Panc1 (cell line): ENCODE data around the gene PIGZ. TPM values are rescaled to one million over a fixed set of nuclear protein-coding genes. Genes with fewer than 3 reads are reported as not detected.

Experiments
- ATAC-seq: fragments of 200-7000 bp; cut with Tn5 transposase; 2 replicates; pipeline ENCODE4 v1.9.1; 2020; ENCODE audit warnings: mild to moderate bottlenecking, moderate library complexity
- BruUV-seq: library from RNA; stranded (reverse); fragments of 400-500 nt; replicated peaks from 2 replicates; lab custom pipeline; 2021; lab: Mats Ljungman, UMichigan
- CTCF ChIA-PET: fragments of 300-600 bp; sonication (Branson Sonifier 250); formaldehyde crosslinking; loops from one replicate; lab custom pipeline; 2022; ENCODE audit warnings: antibody characterized with exemption; lab: Charles Lee
- POLR2A ChIA-PET: fragments of 300-600 bp; sonication (Branson Sonifier 250); formaldehyde crosslinking; loops from one replicate; lab custom pipeline; 2022; ENCODE audit warnings: antibody characterized with exemption; lab: Charles Lee
- DNase-seq: peaks from one replicate; pipeline ENCODE4 v3.0.0-alpha.2; 2010; ENCODE audit warnings: low read depth, low spot score
- H3K27ac ChIP-seq: 2 replicates; pipeline ENCODE4 v1.5.1; 2011; ENCODE audit warnings: mild to moderate bottlenecking, low read length, inconsistent platforms
- H3K27me3 ChIP-seq: fragments of 200-500 bp; sonication (Bioruptor generic); 2 replicates; pipeline ENCODE4 v1.6.0; 2014; ENCODE audit warnings: low read length, inconsistent platforms; ENCODE audit not compliant: control insufficient read depth, insufficient read depth
- H3K36me3 ChIP-seq: fragments of 200-500 bp; sonication (Bioruptor generic); 2 replicates; pipeline ENCODE4 v1.5.1; 2014; ENCODE audit warnings: inconsistent platforms, mild to moderate bottlenecking, low read length, moderate library complexity; ENCODE audit not compliant: control insufficient read depth, insufficient read depth
- H3K4me1 ChIP-seq: 2 replicates; pipeline ENCODE4 v1.5.1; 2011; ENCODE audit warnings: inconsistent platforms, mild to moderate bottlenecking, low read length, moderate library complexity; ENCODE audit not compliant: control insufficient read depth, insufficient read depth
- H3K4me3 ChIP-seq, 2 experiments: 2 replicates each; pipeline ENCODE4 v1.5.1; 2011 to 2012; ENCODE audit warnings: low read depth in 2 of 2, low read length in 2 of 2, mild to moderate bottlenecking in 2 of 2, inconsistent platforms in 1 of 2, moderate library complexity in 1 of 2
- H3K9me3 ChIP-seq: fragments of 200-500 bp; sonication (Bioruptor generic); 2 replicates; pipeline ENCODE4 v1.5.1; 2014; ENCODE audit warnings: low read depth, mild to moderate bottlenecking, inconsistent platforms, low read length, moderate library complexity; ENCODE audit not compliant: control insufficient read depth, insufficient read depth
- CTCF ChIP-seq: fragments of 450-650 bp; IDR thresholded peaks from 2 replicates; pipeline ENCODE4 v1.5.1; 2017; ENCODE audit warnings: mild to moderate bottlenecking
- POLR2AphosphoS5 ChIP-seq: IDR thresholded peaks from 2 replicates; pipeline ENCODE4 v1.6.1; 2012; ENCODE audit warnings: mild to moderate bottlenecking, low read depth, low read length, moderate library complexity
- REST ChIP-seq, 2 experiments: IDR thresholded peaks; 2 replicates each; pipeline ENCODE4 v1.6.1; 2011 to 2012; ENCODE audit warnings: low read depth in 2 of 2, control low read depth in 1 of 2, low read length in 1 of 2, mild to moderate bottlenecking in 1 of 2, moderate library complexity in 1 of 2; ENCODE audit not compliant: insufficient read depth in 1 of 2
- SIN3A ChIP-seq: IDR thresholded peaks from 2 replicates; pipeline ENCODE4 v1.6.1; 2012; ENCODE audit warnings: low read depth, mild to moderate bottlenecking, low read length, moderate library complexity, borderline replicate concordance; ENCODE audit not compliant: insufficient read depth
- TCF7L2 ChIP-seq: IDR thresholded peaks from 2 replicates; pipeline ENCODE4 v1.6.1; 2011; ENCODE audit warnings: mild to moderate bottlenecking, low read depth, low read length, inconsistent platforms
- in situ Hi-C: cut with HindIII; loops from 2 replicates; pipeline ENCODE4 v1.10.0; 2016; ENCODE audit warnings: low sequenced_read_pairs, low pct_unique_long_range_greater_than_20kb
- intact Hi-C: fragments of 100-400 bp; cut with micrococcal nuclease; formaldehyde crosslinking; loops from one replicate; pipeline ENCODE4 v1.10.0; 2022; ENCODE audit not compliant: unreplicated experiment
- total RNA-seq: library from RNA; stranded (reverse); gene quantifications from one replicate; pipeline ENCODE4 v1.2.1, GENCODE V29; 2021; ENCODE audit not compliant: unreplicated experiment

Gene PIGZ
- total RNA-seq, 1 experiment from 2014 or later, result 6.3 TPM

- Histone ChIP-seq H3K9me3 (no peaks in the 10 kb centered on the region), H3K36me3 (no peaks in the 10 kb centered on the region), H3K27me3 (no peaks in the 10 kb centered on the region), H3K4me1 (peaks cover 12% of the 10 kb centered on the region), H3K27ac (peak overlapping the region; percentile 71), H3K4me3 (peak overlapping the region; percentile 43 to 51)
- ATAC-seq (peak; percentile 8), DNase-seq (no peak)
- TF ChIP-seq CTCF (no peak), POLR2AphosphoS5 (no peak), SIN3A (no peak), REST (IDR thresholded peaks at IDR 0.05; ENCODE audit: insufficient read depth in 1 of 2, low read depth in 2 of 2, low read length in 1 of 2) (no peak), TCF7L2 (no peak)
- ChIA-PET CTCF (interaction anchor here (1.0 to 1.3 kb wide), 2 partner anchors 12 to 26 kb away, joined by 3 to 6 read pairs; partner anchors contain the start of gene MELTF), POLR2A (interaction anchor here (0.6 to 1.0 kb wide), 3 partner anchors 17 to 581 kb away, joined by 3 to 6 read pairs (median 4); no protein-coding TSS in a partner anchor)
- in situ Hi-C loops (no loop called here), intact Hi-C loops (no loop called here)
- BruUV-seq, result no TSS peak
Observed at GRCh38 chr3:197003461-197004385, 35.1 kb upstream of the PIGZ start.

DNA sequence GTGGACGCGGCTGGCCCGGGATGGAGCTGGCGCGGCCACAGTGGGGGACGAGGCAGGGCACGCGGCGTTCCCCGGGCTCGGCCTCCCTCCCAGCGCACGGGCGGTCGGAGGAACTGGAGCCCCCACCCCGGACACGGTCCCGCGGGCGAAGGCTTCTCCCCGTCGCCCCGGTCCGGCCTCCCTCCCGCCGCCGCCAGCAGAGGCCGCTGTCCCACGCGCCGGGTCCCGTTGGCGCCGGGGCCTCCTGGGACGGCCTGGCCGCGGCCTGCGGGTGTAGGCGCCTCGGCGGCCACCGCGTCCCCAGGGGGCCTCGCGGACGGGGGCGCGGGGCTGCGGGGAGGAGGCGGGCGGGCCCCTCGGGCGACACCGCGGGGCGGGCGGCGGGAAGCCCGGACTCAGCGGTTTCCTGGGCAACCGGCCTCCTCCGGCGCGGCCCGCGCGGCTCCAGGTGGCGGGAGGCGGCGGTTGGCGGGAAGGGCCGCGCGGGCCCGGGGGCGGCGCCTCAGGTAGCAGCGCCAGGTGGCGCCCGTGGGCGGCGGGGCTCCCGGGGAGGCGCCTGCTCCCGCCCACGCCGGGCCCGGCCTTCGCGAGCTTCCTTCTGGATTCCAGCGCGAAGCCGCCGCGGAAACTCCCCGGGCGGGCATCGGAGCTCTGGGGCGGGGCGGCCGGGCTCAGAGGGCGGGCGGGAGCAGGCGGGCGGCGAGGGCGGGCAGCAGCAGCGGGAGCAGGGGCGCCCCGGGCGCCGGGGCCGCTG lies 34.2 kb upstream of the PIGZ start:
- no peaks in the 10 kb centered on the region for H3K36me3 ChIP-seq
- DNase-seq, result no peak
- H3K4me1 ChIP-seq, result peaks cover 12% of the 10 kb centered on the region
- H3K4me3 ChIP-seq, result peak overlapping the region; percentile 43 to 53
- ATAC-seq, result peak; percentile 92
- 0 out of 2 replicates have a peak, but pooled peaks have one; percentile 22 for TF ChIP-seq SIN3A
- TF ChIP-seq TCF7L2, result no peak
- TF ChIP-seq POLR2AphosphoS5, result 0 out of 2 replicates have a peak, but pooled peaks have one; percentile 25
- no peak for TF ChIP-seq REST (IDR thresholded peaks at IDR 0.05; ENCODE audit: insufficient read depth in 1 of 2, low read depth in 2 of 2, low read length in 1 of 2)
- peak; percentile 99 for TF ChIP-seq CTCF
- POLR2A ChIA-PET, result interaction anchor here (0.6 to 1.0 kb wide), 2 partner anchors 18 to 582 kb away, joined by 4 to 6 read pairs; no protein-coding TSS in a partner anchor
- in situ Hi-C loops (no loop called here), intact Hi-C loops (no loop called here)
- CTCF ChIA-PET, result interaction anchor here (0.6 to 1.0 kb wide), 2 partner anchors 11 to 488 kb away, joined by 3 to 6 read pairs; no protein-coding TSS in a partner anchor
- no peaks in the 10 kb centered on the region for H3K9me3 ChIP-seq
- H3K27me3 ChIP-seq, result no peaks in the 10 kb centered on the region
- peak overlapping the region; percentile 37; the same call in 1 of the 2 replicates for H3K27ac ChIP-seq
- no TSS peak for BruUV-seq
